ENCODE measurements around the gene CDC42EP1.

- TF ChIP-seq CTCF (IDR thresholded peaks at IDR 0.05): no peak
- TF ChIP-seq POLR2AphosphoS5 (IDR thresholded peaks at IDR 0.05; ENCODE audit: insufficient read depth in 1 of 2, low read depth in 1 of 2): no peak
These were observed 56.2 kb downstream of the CDC42EP1 start for GRCh38 chr22:37616201-37617083.

Measured in vagina (tissue), 2 donors.